Ectodermal cell (in vitro differentiated cells): Measurements from ENCODE around the gene DMTF1.
"Not testable (repeated sequence)": the region's sequence is repeated elsewhere in the genome, so short reads cannot be mapped to it uniquely, and the experiment has no call there.

Experiments
- H3K27ac ChIP-seq: 2 replicates; pipeline ENCODE4 v1.7.0; 2013; ENCODE audit warnings: mild to moderate bottlenecking, low read depth, low read length; ENCODE audit not compliant: insufficient read depth, poor library complexity, severe bottlenecking
- H3K27me3 ChIP-seq: 2 replicates; pipeline ENCODE4 v1.7.0; 2013; ENCODE audit warnings: mild to moderate bottlenecking, low read length; ENCODE audit not compliant: insufficient read depth, control insufficient read depth, poor library complexity, severe bottlenecking
- H3K36me3 ChIP-seq: one replicate; pipeline ENCODE4 v1.7.0; 2013; ENCODE audit warnings: low read length; ENCODE audit not compliant: control insufficient read depth, insufficient read depth
- H3K4me1 ChIP-seq: one replicate; pipeline ENCODE4 v1.7.0; 2013; ENCODE audit warnings: low read length; ENCODE audit not compliant: control insufficient read depth, insufficient read depth
- H3K4me3 ChIP-seq: 2 replicates; pipeline ENCODE4 v1.7.0; 2013; ENCODE audit warnings: low read depth, low read length, control low read depth; ENCODE audit not compliant: insufficient read depth
- H3K9me3 ChIP-seq: 2 replicates; pipeline ENCODE4 v1.7.0; 2013; ENCODE audit warnings: mild to moderate bottlenecking, low read length, moderate library complexity; ENCODE audit not compliant: control insufficient read depth
- WGBS, 2 experiments: methylation state at CpG; one replicate each; pipeline ENCODE4 v1.1.7; 2013; ENCODE audit warnings: missing lambda C conversion rate in 2 of 2; 5-methylcytosine and 5-hydroxymethylcytosine counted together

The DMTF1 gene

GRCh38 chr7:87219545-87220025 is 67.3 kb downstream of the DMTF1 start, which contains the start of gene TMEM243:
TSS of gene TMEM243 (minus strand) at chr7:87219732. CDS start at chr7:87219503, 229 bp downstream.
- peak within 1 kb of the TSS; percentile 74 for H3K4me3 ChIP-seq
- H3K27ac ChIP-seq, result no peak within 1 kb of the TSS
- H3K4me1 ChIP-seq, result no peaks in the 10 kb centered on the region
- H3K36me3 ChIP-seq, result no peaks in the 10 kb centered on the region
- peaks cover 45% of the 10 kb centered on the region for H3K27me3 ChIP-seq
- WGBS, 2 experiments, result 0% methylated on average over 41 of the region's 41 CpGs
- no peaks in the 10 kb centered on the region for H3K9me3 ChIP-seq

- peak overlapping the region; percentile 74 for H3K4me3 ChIP-seq
- WGBS, 2 experiments, result 0% methylated on average over 75 of the region's 75 CpGs
- no peak overlapping the region for H3K27ac ChIP-seq
- no peaks in the 10 kb centered on the region for H3K9me3 ChIP-seq
- peaks cover 49% of the 10 kb centered on the region for H3K27me3 ChIP-seq
- no peaks in the 10 kb centered on the region for H3K36me3 ChIP-seq
- no peaks in the 10 kb centered on the region for H3K4me1 ChIP-seq
Observed at GRCh38 chr7:87220026-87220733, 67.9 kb downstream of the DMTF1 start.

GRCh38 chr7:87220734-87221215 is 68.5 kb downstream of the DMTF1 start:
- Histone ChIP-seq H3K27me3 (peaks cover 49% of the 10 kb centered on the region), H3K4me1 (no peaks in the 10 kb centered on the region), H3K9me3 (no peaks in the 10 kb centered on the region), H3K36me3 (no peaks in the 10 kb centered on the region), H3K27ac (no peak overlapping the region), H3K4me3 (peak overlapping the region; percentile 74)
- 36 to 39% methylated on average over 17 of the region's 17 CpGs for WGBS, 2 experiments

GRCh38 chr7:87223666-87224065 is 71.4 kb downstream of the DMTF1 start:
- H3K27me3 ChIP-seq, result peaks cover 49% of the 10 kb centered on the region
- no peaks in the 10 kb centered on the region for H3K36me3 ChIP-seq
- H3K4me1 ChIP-seq, result no peaks in the 10 kb centered on the region
- WGBS, 2 experiments, result 86% methylated on average over 1 of the region's 1 CpG; no CpG with 5 or more reads in 1 of the 2 experiments
- H3K27ac ChIP-seq, result no peak overlapping the region
- no peak overlapping the region for H3K4me3 ChIP-seq
- H3K9me3 ChIP-seq, result no peaks in the 10 kb centered on the region

GRCh38 chr7:87225696-87226095 is 73.4 kb downstream of the DMTF1 start:
- H3K4me3 ChIP-seq, result no peak overlapping the region
- H3K9me3 ChIP-seq, result no peaks in the 10 kb centered on the region
- no peaks in the 10 kb centered on the region for H3K4me1 ChIP-seq
- WGBS, 2 experiments, result 69 to 79% methylated on average over 1 of the region's 1 CpG
- H3K36me3 ChIP-seq, result no peaks in the 10 kb centered on the region
- peaks cover 43% of the 10 kb centered on the region for H3K27me3 ChIP-seq
- H3K27ac ChIP-seq, result no peak overlapping the region

- no peaks in the 10 kb centered on the region for H3K9me3 ChIP-seq
- no peaks in the 10 kb centered on the region for H3K36me3 ChIP-seq
- H3K27me3 ChIP-seq, result peaks cover 35% of the 10 kb centered on the region
- 87 to 89% methylated on average over 3 of the region's 3 CpGs for WGBS, 2 experiments
- H3K4me1 ChIP-seq, result no peaks in the 10 kb centered on the region
- no peak overlapping the region for H3K4me3 ChIP-seq
- H3K27ac ChIP-seq, result no peak overlapping the region
Observed at GRCh38 chr7:87226495-87226894, 74.2 kb downstream of the DMTF1 start.

- no peaks in the 10 kb centered on the region for H3K27me3 ChIP-seq
- WGBS, 2 experiments, result 92 to 93% methylated on average over 7 of the region's 7 CpGs
Observed at GRCh38 chr7:87231258-87231657, 79.0 kb downstream of the DMTF1 start.

GRCh38 chr7:87231711-87232110 is 79.5 kb downstream of the DMTF1 start:
- Histone ChIP-seq H3K27me3 (no peaks in the 10 kb centered on the region), H3K4me1 (no peaks in the 10 kb centered on the region), H3K36me3 (no peaks in the 10 kb centered on the region), H3K4me3 (no peak overlapping the region), H3K9me3 (no peaks in the 10 kb centered on the region), H3K27ac (no peak overlapping the region)

More at GRCh38 chr7:87231258-87231657, 79.0 kb downstream of the DMTF1 start:
- H3K27ac ChIP-seq, result no peak overlapping the region
- no peaks in the 10 kb centered on the region for H3K9me3 ChIP-seq
- no peak overlapping the region for H3K4me3 ChIP-seq
- H3K36me3 ChIP-seq, result no peaks in the 10 kb centered on the region
- H3K4me1 ChIP-seq, result no peaks in the 10 kb centered on the region

GRCh38 chr7:87234949-87235348 is 82.7 kb downstream of the DMTF1 start:
- H3K4me3 ChIP-seq, result no peak overlapping the region
- H3K9me3 ChIP-seq, result no peaks in the 10 kb centered on the region
- H3K36me3 ChIP-seq, result no peaks in the 10 kb centered on the region
- H3K27me3 ChIP-seq, result no peaks in the 10 kb centered on the region
- no peak overlapping the region for H3K27ac ChIP-seq
- H3K4me1 ChIP-seq, result no peaks in the 10 kb centered on the region

- H3K9me3 ChIP-seq, H3K4me3 ChIP-seq, H3K36me3 ChIP-seq, H3K4me1 ChIP-seq, H3K27ac ChIP-seq, H3K27me3 ChIP-seq: not testable (repeated sequence)
- WGBS, 2 experiments, result 78 to 87% methylated on average over 8 to 9 of the region's 11 CpGs
Observed at GRCh38 chr7:87238464-87239051, 86.3 kb downstream of the DMTF1 start.
